Measurements from ENCODE around the gene ATG5. TPM values are rescaled to one million over a fixed set of nuclear protein-coding genes. Genes with fewer than 3 reads are reported as not detected.

The ATG5 gene
- total RNA-seq, 4 donors from 2014 or later: 14.6 to 34.9 (median 25.3) TPM

DNA sequence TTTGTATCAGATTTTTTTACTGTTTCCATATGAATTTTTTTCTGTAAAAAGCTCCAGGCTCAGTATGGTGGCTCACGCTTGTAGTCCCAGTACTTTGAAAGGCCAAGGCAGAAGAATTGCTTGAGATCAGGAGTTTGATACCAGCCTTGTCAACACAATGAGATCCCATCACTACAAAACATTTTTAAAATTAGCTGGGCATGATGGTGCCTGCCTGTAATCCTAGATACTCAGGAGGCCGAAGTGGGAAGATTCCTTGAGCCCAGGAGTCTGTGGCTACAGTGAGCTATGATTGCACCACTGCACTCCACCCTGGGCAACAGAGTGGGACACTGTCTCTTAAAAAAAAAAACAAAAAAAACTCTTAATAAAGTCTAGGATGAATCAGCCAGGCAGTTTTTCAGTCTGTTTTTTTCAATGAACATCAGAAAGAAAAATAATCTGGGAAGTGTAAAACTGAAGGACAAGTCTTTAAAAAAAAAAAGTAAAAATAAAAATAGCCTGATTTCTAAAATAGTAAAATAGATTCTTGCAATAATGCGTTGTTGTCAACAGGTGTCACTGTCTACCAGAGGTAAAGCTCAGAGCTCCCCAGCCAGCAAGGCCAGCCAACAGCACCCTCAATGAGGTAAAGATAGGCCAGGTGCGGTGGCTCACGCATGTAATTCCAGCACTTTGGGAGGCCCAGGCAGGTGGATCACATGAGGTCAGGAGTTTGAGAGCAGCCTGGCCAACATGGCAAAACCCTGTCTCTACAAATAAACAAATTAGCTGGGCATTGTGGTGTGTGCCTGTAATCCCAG lies 9.3 kb upstream of the ATG5 start:
- intact Hi-C loops (cut with DNase I): loop anchor here (5.0 kb wide), 1 partner anchor 642 kb away; no protein-coding TSS in a partner anchor
- DNase-seq: no peak
- Histone ChIP-seq H3K4me3 (no peak overlapping the region), H3K36me3 (no peaks in the 10 kb centered on the region), H3K9me3 (no peaks in the 10 kb centered on the region), H3K27me3 (peaks cover 0 to 26% (median 0%) of the 10 kb centered on the region in 4 donors), H3K27ac (no peak overlapping the region), H3K4me1 (peaks cover 0 to 8% (median 4%) of the 10 kb centered on the region in 3 donors)
- WGBS, 2 donors: 16 to 19% methylated on average over 5 of the region's 5 CpGs
- TF ChIP-seq, protein P1, sequence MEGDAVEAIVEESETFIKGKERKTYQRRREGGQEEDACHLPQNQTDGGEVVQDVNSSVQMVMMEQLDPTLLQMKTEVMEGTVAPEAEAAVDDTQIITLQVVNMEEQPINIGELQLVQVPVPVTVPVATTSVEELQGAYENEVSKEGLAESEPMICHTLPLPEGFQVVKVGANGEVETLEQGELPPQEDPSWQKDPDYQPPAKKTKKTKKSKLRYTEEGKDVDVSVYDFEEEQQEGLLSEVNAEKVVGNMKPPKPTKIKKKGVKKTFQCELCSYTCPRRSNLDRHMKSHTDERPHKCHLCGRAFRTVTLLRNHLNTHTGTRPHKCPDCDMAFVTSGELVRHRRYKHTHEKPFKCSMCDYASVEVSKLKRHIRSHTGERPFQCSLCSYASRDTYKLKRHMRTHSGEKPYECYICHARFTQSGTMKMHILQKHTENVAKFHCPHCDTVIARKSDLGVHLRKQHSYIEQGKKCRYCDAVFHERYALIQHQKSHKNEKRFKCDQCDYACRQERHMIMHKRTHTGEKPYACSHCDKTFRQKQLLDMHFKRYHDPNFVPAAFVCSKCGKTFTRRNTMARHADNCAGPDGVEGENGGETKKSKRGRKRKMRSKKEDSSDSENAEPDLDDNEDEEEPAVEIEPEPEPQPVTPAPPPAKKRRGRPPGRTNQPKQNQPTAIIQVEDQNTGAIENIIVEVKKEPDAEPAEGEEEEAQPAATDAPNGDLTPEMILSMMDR (IDR thresholded peaks at IDR 0.05): peak; percentile 43 to 71 (median 61)
- TF ChIP-seq POLR2A (IDR thresholded peaks at IDR 0.05): no peak

- 3 to 5% methylated on average over 9 of the region's 9 CpGs for WGBS, 2 donors
- no peaks in the 10 kb centered on the region for H3K9me3 ChIP-seq
- intact Hi-C loops (cut with DNase I): no loop called here
- no peak for DNase-seq
- H3K27me3 ChIP-seq: peaks cover 0 to 9% (median 0%) of the 10 kb centered on the region in 4 donors
- H3K4me1 ChIP-seq: peaks cover 0 to 49% (median 12%) of the 10 kb centered on the region in 3 donors
- TF ChIP-seq, protein P1 (IDR thresholded peaks at IDR 0.05): no peak
- no peak for TF ChIP-seq POLR2A (IDR thresholded peaks at IDR 0.05)
- no peaks in the 10 kb centered on the region for H3K36me3 ChIP-seq
- H3K4me3 ChIP-seq: peak overlapping the region; percentile 78 to 97 (median 90)
- peak overlapping the region; percentile 96 to 98 (median 96) for H3K27ac ChIP-seq
Measured at GRCh38 chr6:106324726-106325335, 729 bp downstream of the ATG5 start.

- H3K4me1 ChIP-seq: peaks cover 0 to 61% (median 12%) of the 10 kb centered on the region in 3 donors
- WGBS, 2 donors: 90 to 94% methylated on average over 4 of the region's 4 CpGs
- no peak overlapping the region for H3K27ac ChIP-seq
- no peaks in the 10 kb centered on the region for H3K27me3 ChIP-seq
- no peak for TF ChIP-seq POLR2A (IDR thresholded peaks at IDR 0.05)
- TF ChIP-seq, protein P1 (IDR thresholded peaks at IDR 0.05): no peak
- no peaks in the 10 kb centered on the region for H3K36me3 ChIP-seq
- H3K4me3 ChIP-seq: no peak overlapping the region
- intact Hi-C loops (cut with DNase I): no loop called here
- no peak for DNase-seq
- H3K9me3 ChIP-seq: no peaks in the 10 kb centered on the region
Measured at GRCh38 chr6:106321940-106322339, 3.6 kb downstream of the ATG5 start.

GRCh38 chr6:106318851-106319250 lies 6.7 kb downstream of the ATG5 start:
- Histone ChIP-seq H3K4me3 (no peak overlapping the region), H3K4me1 (peaks cover 0 to 49% (median 3%) of the 10 kb centered on the region in 3 donors), H3K9me3 (no peaks in the 10 kb centered on the region), H3K27me3 (no peaks in the 10 kb centered on the region), H3K36me3 (peaks cover 0 to 22% (median 0%) of the 10 kb centered on the region in 3 donors), H3K27ac (no peak overlapping the region)
- DNase-seq: no peak
- intact Hi-C loops (cut with DNase I): no loop called here
- no peak for TF ChIP-seq POLR2A (IDR thresholded peaks at IDR 0.05)
- TF ChIP-seq, protein P1 (IDR thresholded peaks at IDR 0.05): no peak

DNA sequence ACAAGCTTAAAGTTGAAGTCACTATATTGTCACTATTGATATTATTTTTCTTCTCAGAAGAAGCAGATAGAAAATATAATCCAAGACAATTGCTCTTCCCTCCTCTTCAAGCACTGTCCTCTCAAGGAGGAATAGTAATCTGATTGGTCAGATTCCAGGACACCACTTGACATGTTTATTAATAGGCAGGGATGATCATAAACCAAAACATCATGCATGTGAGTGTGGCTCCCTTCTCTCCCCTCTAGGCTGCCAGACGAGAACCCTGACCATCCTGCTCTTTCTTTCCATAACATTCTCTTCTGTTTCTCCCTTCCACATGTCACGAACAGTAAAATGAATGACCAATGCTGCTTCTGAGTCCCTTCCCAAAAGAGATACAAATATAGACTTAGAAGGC lies 7.5 kb downstream of the ATG5 start:
- H3K4me3 ChIP-seq: no peak overlapping the region
- H3K36me3 ChIP-seq: peaks cover 0 to 30% (median 0%) of the 10 kb centered on the region in 3 donors
- WGBS, 2 donors: 66 to 77% methylated on average over 2 of the region's 2 CpGs
- TF ChIP-seq, protein P1 (IDR thresholded peaks at IDR 0.05): no peak
- no peak for TF ChIP-seq POLR2A (IDR thresholded peaks at IDR 0.05)
- H3K27me3 ChIP-seq: no peaks in the 10 kb centered on the region
- no peak for DNase-seq
- peaks cover 0 to 41% (median 0%) of the 10 kb centered on the region in 3 donors for H3K4me1 ChIP-seq
- H3K9me3 ChIP-seq: no peaks in the 10 kb centered on the region
- no peak overlapping the region for H3K27ac ChIP-seq
- intact Hi-C loops (cut with DNase I): no loop called here

Data from esophagus squamous epithelium (tissue), 5 donors.